GM10248 (cell line): Measurements from ENCODE around the gene CCDC8.

Experiments used
- CTCF ChIA-PET: fragments of 300-600 bp; sonication (Branson Sonifier 250); formaldehyde crosslinking; extraction: SDS; loops from one replicate; lab custom pipeline; 2021; ENCODE audit warnings: antibody characterized with exemption; lab: Yijun Ruan, JAX
- POLR2A ChIA-PET: fragments of 350-650 bp; sonication (Branson Sonifier 250); formaldehyde crosslinking; extraction: SDS; loops from one replicate; lab custom pipeline; 2020; ENCODE audit warnings: antibody characterized with exemption; lab: Yijun Ruan, JAX
- DNase-seq: peaks from one replicate; pipeline ENCODE4 v3.0.0; 2012; ENCODE audit errors: extremely low spot score
- CTCF ChIP-seq: IDR thresholded peaks from 2 replicates; pipeline ENCODE4 v1.5.1; 2012; ENCODE audit warnings: mild to moderate bottlenecking, low read depth; ENCODE audit errors: extremely low read depth, missing control alignments, control extremely low read depth

Gene CCDC8

GRCh38 chr19:46371371-46371901, 41.9 kb downstream of the CCDC8 start:
- TF ChIP-seq CTCF, result no peak
- ChIA-PET POLR2A (no interaction called here), CTCF (interaction anchor here (1.2 to 2.8 kb wide), 6 partner anchors 11 to 142 kb away, joined by 3 to 14 read pairs (median 4); no protein-coding TSS in a partner anchor)
- DNase-seq, result no peak

DNA sequence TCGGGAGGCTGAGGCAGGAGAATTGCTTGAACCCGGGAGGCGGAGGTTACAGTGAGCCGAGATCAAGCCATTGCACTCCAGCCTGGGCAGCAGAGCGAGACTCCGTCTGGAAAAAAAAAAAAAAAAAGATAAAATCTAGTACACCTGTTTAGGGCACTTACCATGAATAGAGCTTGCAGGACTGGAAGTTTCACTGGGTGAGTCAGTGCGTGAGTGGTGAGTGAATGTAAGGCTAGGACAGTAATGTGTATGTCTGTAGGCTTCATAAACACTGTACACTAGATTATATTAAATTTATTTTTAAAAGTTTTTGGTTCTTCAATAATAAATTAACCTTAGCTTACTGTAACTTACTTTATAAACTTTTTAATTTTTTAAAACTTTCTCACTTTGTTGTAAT, 43.5 kb downstream of the CCDC8 start:
- no peak for TF ChIP-seq CTCF
- ChIA-PET CTCF (interaction anchor here (1.1 to 2.8 kb wide), 5 partner anchors 13 to 105 kb away, joined by 3 to 14 read pairs (median 5); no protein-coding TSS in a partner anchor), POLR2A (interaction anchor here (0.6 kb wide), 2 partner anchors 13 to 740 kb away, joined by 3 to 5 read pairs; no protein-coding TSS in a partner anchor)
- DNase-seq, result no peak

- no peak for DNase-seq
- no peak for TF ChIP-seq CTCF
- ChIA-PET POLR2A (interaction anchor here (0.9 kb wide), 1 partner anchor 21 kb away, joined by 3 read pairs; no protein-coding TSS in a partner anchor), CTCF (interaction anchor here (0.9 to 1.8 kb wide), 9 partner anchors 13 to 28 kb away, joined by 3 to 10 read pairs (median 3); partner anchors contain the start of gene PPP5C)
Measured at GRCh38 chr19:46368116-46368515, 45.2 kb downstream of the CCDC8 start.

- no peak for DNase-seq
- ChIA-PET CTCF (interaction anchor here (0.9 to 1.8 kb wide), 4 partner anchors 13 to 28 kb away, joined by 3 to 10 read pairs (median 4); no protein-coding TSS in a partner anchor), POLR2A (interaction anchor here (0.9 kb wide), 1 partner anchor 20 kb away, joined by 3 read pairs; no protein-coding TSS in a partner anchor)
- no peak for TF ChIP-seq CTCF
Measured at GRCh38 chr19:46367426-46367825, 45.9 kb downstream of the CCDC8 start.

DNA sequence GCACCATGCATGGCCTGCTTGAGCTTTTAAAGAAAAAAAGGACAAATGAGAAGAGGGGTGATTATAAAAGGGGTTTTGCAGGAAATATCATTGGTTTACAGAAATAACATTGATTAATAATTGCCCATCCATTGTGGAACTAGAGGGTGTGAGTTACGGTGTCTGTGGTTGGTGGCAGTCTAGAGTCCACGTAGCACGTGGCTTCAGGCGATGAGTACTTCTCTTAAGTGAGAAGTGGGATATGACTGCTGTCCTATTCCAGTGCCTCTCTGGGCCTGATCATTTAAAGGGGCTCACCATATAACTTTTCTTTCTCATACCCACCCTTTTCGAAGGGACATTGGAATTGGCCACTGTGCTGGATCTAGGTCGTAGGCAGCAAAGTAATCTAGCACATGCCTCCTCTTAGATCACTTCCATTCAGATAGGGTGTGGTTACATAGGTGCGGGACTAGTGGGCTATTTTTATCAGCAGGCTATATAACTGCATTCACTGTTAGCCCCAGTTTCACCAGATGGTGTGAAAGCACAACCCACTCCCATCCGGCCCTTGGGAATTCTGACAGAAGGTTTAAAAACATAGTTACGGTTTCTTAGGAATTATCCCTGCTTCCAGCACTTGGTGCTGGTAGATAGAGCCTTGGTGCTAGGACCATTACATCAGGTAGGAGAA, 46.6 kb downstream of the CCDC8 start:
- POLR2A ChIA-PET, result no interaction called here
- TF ChIP-seq CTCF, result no peak
- DNase-seq, result no peak
- CTCF ChIA-PET, result interaction anchor here (1.1 to 1.8 kb wide), 2 partner anchors 14 to 19 kb away, joined by 3 to 4 read pairs; no protein-coding TSS in a partner anchor

DNA sequence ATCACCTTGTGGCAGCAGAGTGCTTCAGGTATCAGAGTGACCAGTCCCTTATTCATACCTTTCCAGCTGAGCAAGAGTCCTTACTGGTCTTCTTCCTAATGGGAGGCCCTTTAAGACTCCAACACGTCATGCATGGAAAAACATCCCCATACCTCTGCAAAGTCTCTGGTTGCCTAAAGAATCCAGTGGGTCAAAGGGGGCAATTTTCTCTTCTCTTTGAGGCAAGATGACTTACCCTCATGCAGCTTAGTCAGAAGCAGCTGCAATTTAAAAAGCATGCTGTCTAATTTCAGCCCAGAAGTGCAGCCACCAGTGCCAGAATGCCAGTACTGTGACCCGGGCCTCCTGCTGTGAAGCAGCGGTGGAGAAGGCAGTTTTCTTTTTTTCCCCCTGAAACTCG, 47.8 kb downstream of the CCDC8 start:
- DNase-seq, result no peak
- TF ChIP-seq CTCF, result no peak
- POLR2A ChIA-PET, result no interaction called here
- CTCF ChIA-PET, result interaction anchor here (1.2 to 2.3 kb wide), 5 partner anchors 11 to 148 kb away, joined by 3 to 6 read pairs (median 5); no protein-coding TSS in a partner anchor
